NCI-H2081 (cell line): ENCODE data around the gene RIMBP2.
"Not testable (repeated sequence)": the region's sequence is repeated elsewhere in the genome, so short reads cannot be mapped to it uniquely, and the experiment has no call there.

Experiments
- DNase-seq, 2 experiments: peaks; one replicate each; lab custom pipeline; 2025; lab: John Stamatoyannopoulos, UW

RIMBP2 gene

GRCh38 chr12:130706311-130706710, 9.8 kb downstream of the RIMBP2 start:
- DNase-seq: no peak

- DNase-seq: no peak
Measured at GRCh38 chr12:130705178-130705822, 10.8 kb downstream of the RIMBP2 start.

GRCh38 chr12:130704606-130705005, 11.5 kb downstream of the RIMBP2 start:
- DNase-seq: no peak

GRCh38 chr12:130703733-130704375, 12.2 kb downstream of the RIMBP2 start:
- no peak for DNase-seq

- DNase-seq: no peak
Measured at GRCh38 chr12:130702966-130703732, 12.9 kb downstream of the RIMBP2 start.

- no peak for DNase-seq
Measured at GRCh38 chr12:130701402-130701744, 14.7 kb downstream of the RIMBP2 start.

- DNase-seq: no peak
Measured at GRCh38 chr12:130700492-130701401, 15.4 kb downstream of the RIMBP2 start.

GRCh38 chr12:130698106-130698505, 18.0 kb downstream of the RIMBP2 start:
- no peak for DNase-seq

- no peak for DNase-seq
Measured at GRCh38 chr12:130696379-130697100, 19.6 kb downstream of the RIMBP2 start.

GRCh38 chr12:130695061-130695460, 21.0 kb downstream of the RIMBP2 start:
- no peak for DNase-seq

GRCh38 chr12:130689408-130690405, 26.4 kb downstream of the RIMBP2 start:
- DNase-seq: no peak

- DNase-seq: not testable (repeated sequence)
Measured at GRCh38 chr12:130688999-130689398, 27.1 kb downstream of the RIMBP2 start.

GRCh38 chr12:130687796-130688778, 28.0 kb downstream of the RIMBP2 start:
- no peak for DNase-seq

GRCh38 chr12:130687190-130687589, 28.9 kb downstream of the RIMBP2 start:
- DNase-seq: no peak

- no peak for DNase-seq
Measured at GRCh38 chr12:130686511-130686991, 29.5 kb downstream of the RIMBP2 start.

- DNase-seq: no peak
Measured at GRCh38 chr12:130685850-130686249, 30.2 kb downstream of the RIMBP2 start.

GRCh38 chr12:130685250-130685787, 30.8 kb downstream of the RIMBP2 start:
- no peak for DNase-seq

- DNase-seq: no peak
Measured at GRCh38 chr12:130683811-130684210, 32.3 kb downstream of the RIMBP2 start.
